Suppressor macrophage (primary cell): ENCODE measurements around the gene EDRF1.
"Not testable (repeated sequence)": the region's sequence is repeated elsewhere in the genome, so short reads cannot be mapped to it uniquely, and the experiment has no call there.

Experiments used
- DNase-seq, 4 experiments: peaks; one replicate each; pipeline ENCODE4 v3.0.0-alpha.2; 2020 to 2022
- total RNA-seq, 17 experiments: gene quantifications; one replicate each; lab custom pipeline; 2026; ENCODE audit warnings: mixed read lengths in 6 of 17, inconsistent platforms in 3 of 17; lab: John Stamatoyannopoulos, UW

Gene EDRF1
- total RNA-seq: 12.4 to 37.6 (median 21.7) reads per million in 17 experiments

GRCh38 chr10:125719173-125720001 is at the start of gene EDRF1:
TSS of gene EDRF1 (plus strand) at chr10:125719709. CDS start at chr10:125719808, 99 bp downstream.
- peak; percentile 99 to 100 (median 100) for DNase-seq

- no peak for DNase-seq
These were observed 46.6 kb upstream of the EDRF1 start for GRCh38 chr10:125672884-125673283.

- no peak for DNase-seq
These were observed 40.1 kb upstream of the EDRF1 start for GRCh38 chr10:125679436-125679835.

GRCh38 chr10:125683063-125683462 is 36.4 kb upstream of the EDRF1 start, which contains the start of gene TEX36:
TSS of gene TEX36 (minus strand) at chr10:125683163. CDS start at chr10:125682989, 174 bp downstream.
- DNase-seq: no peak

DNA sequence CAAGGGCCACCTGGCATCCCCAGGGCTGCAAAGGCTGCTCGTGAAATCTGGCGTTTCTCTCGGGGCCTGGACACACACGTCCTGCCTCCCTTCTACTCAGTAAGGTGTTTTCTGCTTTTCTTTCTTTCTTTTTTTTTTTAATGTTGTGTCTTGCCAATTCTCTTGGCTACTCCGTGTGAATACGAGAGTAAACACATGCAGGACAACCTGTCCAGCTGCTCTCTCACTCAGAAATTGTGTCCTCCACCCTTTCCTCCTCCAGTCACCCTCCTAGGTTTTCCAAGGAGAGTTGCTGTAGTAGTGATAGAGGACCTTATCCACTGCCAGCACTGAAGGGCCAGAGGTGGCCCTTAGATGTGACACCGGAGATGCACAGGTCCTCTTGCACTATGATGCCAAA is 35.7 kb upstream of the EDRF1 start:
- DNase-seq: no peak

- peak in 3 of 4 experiments; percentile 30 to 41 (median 34) for DNase-seq
These were observed 34.9 kb upstream of the EDRF1 start for GRCh38 chr10:125684581-125684980.

GRCh38 chr10:125687507-125688185 is 31.9 kb upstream of the EDRF1 start:
- DNase-seq: no peak

GRCh38 chr10:125689955-125690569 is 29.4 kb upstream of the EDRF1 start:
- no peak for DNase-seq

- no peak for DNase-seq
These were observed 28.1 kb upstream of the EDRF1 start for GRCh38 chr10:125691160-125691981.

DNA sequence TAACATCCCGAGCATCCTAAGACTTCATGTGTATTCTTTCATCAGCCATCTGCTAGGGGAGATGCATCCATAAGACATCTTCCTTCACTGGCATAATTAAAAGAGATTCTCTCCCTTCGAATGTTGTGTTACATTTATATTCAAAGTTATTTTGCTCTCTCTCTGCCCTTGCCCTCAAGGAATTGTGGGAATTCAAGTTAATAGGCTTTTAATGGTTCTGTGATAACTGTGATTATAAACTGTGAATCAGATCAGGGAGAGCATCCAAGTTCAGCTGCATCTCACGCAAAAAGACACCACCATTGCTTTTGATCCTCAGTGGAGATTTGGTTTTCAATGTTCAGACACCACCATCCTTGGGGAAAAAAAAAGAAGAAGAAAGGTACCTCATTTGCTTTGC is 27.3 kb upstream of the EDRF1 start:
- DNase-seq: no peak

DNA sequence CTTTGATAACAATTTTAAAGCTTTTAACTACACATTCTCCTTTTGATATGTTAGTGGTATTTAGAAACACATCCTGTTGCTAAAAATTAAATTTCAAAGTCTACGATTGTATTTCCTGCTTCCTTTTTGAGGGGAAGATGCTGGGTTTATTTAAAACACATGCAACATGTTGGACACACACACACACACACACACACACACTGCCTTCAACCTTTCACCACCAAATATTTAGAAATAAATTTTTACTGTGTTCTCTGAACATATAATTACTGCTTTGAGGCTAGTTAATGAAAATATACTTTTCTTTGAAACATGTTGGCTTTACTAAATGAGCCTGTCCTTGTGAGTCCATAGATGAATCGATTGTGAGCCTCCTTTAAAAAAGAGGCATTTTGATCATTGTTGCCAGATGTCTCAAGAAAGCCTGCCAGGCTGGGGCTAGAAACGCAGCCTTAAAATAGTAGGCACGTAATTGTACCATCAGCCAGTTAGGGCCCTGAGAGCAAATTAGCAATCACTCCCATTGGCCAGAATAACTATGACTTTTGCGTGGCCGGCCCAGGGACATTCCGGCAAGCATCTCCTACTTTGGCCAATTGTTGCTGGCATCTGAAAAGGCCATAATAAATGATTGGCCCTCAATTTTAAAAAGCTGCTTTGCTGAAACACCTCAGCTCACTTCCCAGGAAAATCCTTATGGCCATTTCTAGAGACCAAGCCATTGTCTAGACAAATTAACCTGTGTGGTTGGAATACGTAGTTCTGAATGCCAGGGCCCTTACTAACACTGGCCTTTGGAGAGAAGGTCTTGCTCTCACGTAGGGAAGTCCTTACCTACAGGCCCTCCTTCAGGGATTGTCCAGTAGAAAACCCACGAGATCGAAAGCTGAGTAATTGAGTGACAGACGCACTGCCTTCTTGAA is 26.6 kb upstream of the EDRF1 start:
- DNase-seq: no peak

DNA sequence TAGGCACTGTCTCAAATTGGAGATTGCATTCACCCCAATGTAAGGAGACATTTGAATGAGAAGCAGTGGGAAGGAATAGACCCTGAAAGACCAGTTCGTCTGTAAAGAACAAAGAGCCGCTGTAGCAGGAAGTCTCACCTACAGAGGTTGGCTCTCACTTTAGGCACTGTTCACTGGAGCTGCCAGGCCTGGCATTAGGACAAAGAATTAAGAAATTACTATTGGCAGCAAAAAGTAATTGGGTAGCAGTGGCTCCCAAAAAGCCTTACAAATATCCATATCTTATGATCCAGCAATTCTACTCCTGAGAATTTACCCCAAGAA is 26.0 kb upstream of the EDRF1 start:
- DNase-seq: no peak

GRCh38 chr10:125694883-125695282 is 24.6 kb upstream of the EDRF1 start:
- no peak for DNase-seq

DNA sequence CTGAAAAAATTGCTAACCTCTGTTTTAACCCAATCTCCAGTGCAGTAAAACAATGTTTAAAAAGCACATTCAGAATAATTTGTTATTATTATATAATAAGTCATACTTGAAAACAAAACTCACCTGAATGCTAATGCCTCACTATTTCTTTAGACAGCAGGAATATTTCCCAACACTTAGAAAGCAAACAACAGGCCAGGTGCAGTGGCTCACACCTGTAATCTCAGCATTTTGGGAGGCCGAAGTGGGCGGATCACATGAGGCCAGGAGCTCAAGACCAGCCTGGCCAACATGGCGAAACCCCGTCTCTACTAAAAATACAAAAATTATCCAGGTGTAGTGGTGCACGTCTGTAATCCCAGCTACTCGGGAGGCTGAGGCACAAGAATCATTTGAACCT is 22.6 kb upstream of the EDRF1 start:
- DNase-seq: not testable (repeated sequence)

GRCh38 chr10:125698481-125698998 is 21.0 kb upstream of the EDRF1 start:
- no peak for DNase-seq

- DNase-seq: no peak
These were observed 19.9 kb upstream of the EDRF1 start for GRCh38 chr10:125699562-125700143.

GRCh38 chr10:125700355-125700911 is 19.1 kb upstream of the EDRF1 start:
- peak in 1 of 4 experiments; percentile 6 for DNase-seq

DNA sequence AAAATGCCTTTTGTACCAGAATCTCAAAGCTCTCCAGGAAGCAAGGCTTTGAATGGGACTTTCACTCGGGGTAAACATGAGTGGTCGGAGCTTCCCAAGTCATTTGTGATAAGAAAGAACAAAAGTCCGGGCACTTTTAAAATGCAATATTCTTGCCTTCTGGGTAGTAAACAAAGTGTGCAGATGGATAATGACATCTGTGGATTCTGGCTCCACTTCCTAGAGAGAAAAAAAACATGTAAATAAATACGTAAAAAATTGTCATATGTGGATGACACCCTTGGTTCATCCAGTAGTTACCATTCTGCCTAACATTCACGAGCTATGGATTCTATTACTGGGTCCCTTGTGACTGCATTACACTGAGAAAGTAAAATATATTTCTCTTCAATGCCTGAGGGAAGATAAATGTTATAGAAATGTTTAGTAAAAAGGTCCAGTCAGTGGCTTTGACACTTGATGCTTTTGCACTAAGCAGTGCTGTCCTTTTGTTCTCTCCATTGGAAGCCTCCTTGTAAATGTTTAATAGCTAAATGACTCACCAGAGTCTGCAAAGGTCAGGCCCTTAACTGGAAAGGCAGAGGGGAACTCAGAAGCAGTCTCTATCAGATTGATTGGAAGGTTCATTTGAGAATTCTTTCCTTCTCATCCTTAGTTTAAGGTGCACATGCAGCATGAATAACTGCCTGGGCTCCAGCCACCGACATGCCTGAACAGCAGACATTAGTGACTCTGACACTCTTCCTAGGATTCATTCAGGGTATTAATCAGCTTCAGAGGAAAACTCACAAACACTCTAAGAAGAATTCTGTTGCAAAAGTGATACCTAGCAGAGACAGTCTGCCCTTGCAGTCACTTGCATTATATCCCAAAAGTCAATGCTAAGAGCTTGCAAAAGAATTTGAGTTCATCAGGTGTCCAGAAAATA is 11.7 kb upstream of the EDRF1 start:
- DNase-seq: no peak

GRCh38 chr10:125708971-125709503 is 10.5 kb upstream of the EDRF1 start:
- DNase-seq: no peak
